WTC11 (cell line): ENCODE measurements around the gene SBNO2. TPM values are rescaled to one million over a fixed set of nuclear protein-coding genes. Genes with fewer than 3 reads are reported as not detected.

ENCODE experiments used
- ATAC-seq: fragments of 200-7000 bp; cut with Tn5 transposase; 2 replicates; pipeline ENCODE4 v1.10.0; 2021; ENCODE audit warnings: mild to moderate bottlenecking, moderate library complexity
- CTCF ChIA-PET: fragments of 300-600 bp; sonication (Branson Sonifier 250); formaldehyde crosslinking; loops from one replicate; lab custom pipeline; 2021; ENCODE audit warnings: antibody characterized with exemption; lab: Charles Lee
- POLR2A ChIA-PET: fragments of 350-600 bp; sonication (Branson Sonifier 250); formaldehyde crosslinking; loops from one replicate; lab custom pipeline; 2021; ENCODE audit warnings: antibody characterized with exemption; lab: Charles Lee
- DNase-seq: peaks from one replicate; pipeline ENCODE4 v3.0.0; 2021; ENCODE audit warnings: low spot score
- H3K27ac Mint-ChIP-seq: 2 replicates; pipeline ENCODE4 v1.8.0; 2021; ENCODE audit warnings: mixed read lengths
- H3K27me3 Mint-ChIP-seq: 2 replicates; pipeline ENCODE4 v1.8.0; 2021; ENCODE audit warnings: low read depth, mild to moderate bottlenecking, moderate library complexity, mixed read lengths
- H3K36me3 Mint-ChIP-seq: 2 replicates; pipeline ENCODE4 v1.8.0; 2021; ENCODE audit warnings: mixed read lengths
- H3K4me1 Mint-ChIP-seq: 2 replicates; pipeline ENCODE4 v1.8.0; 2022; ENCODE audit warnings: mixed read lengths
- H3K4me3 Mint-ChIP-seq: 2 replicates; pipeline ENCODE4 v1.8.0; 2021; ENCODE audit warnings: mild to moderate bottlenecking, moderate library complexity, mixed read lengths
- H3K9me3 Mint-ChIP-seq: 2 replicates; pipeline ENCODE4 v1.8.0; 2021; ENCODE audit warnings: mixed read lengths
- ATF6 ChIP-seq: sonication (generic); formaldehyde crosslinking; IDR thresholded peaks from 2 replicates; pipeline ENCODE4 v1.8.1; 2023; ENCODE audit warnings: mild to moderate bottlenecking, missing genetic modification reagents
- FOXP4 ChIP-seq: sonication (generic); formaldehyde crosslinking; IDR thresholded peaks from 2 replicates; pipeline ENCODE4 v1.8.0; 2022; ENCODE audit warnings: mild to moderate bottlenecking, missing genetic modification reagents
- GRHL2 ChIP-seq: fragments of 250-450 bp; sonication (Bioruptor Pico); IDR thresholded peaks from 2 replicates; pipeline ENCODE4 v1.8.0; 2022; ENCODE audit warnings: mild to moderate bottlenecking, moderate library complexity; ENCODE audit not compliant: insufficient replicate concordance, severe bottlenecking
- JUN ChIP-seq: sonication (generic); formaldehyde crosslinking; IDR thresholded peaks from 2 replicates; pipeline ENCODE4 v1.8.0; 2023; ENCODE audit warnings: mild to moderate bottlenecking, missing genetic modification reagents
- KAT7 ChIP-seq: sonication (generic); formaldehyde crosslinking; IDR thresholded peaks from 2 replicates; pipeline ENCODE4 v1.8.1; 2023; ENCODE audit warnings: missing genetic modification reagents, mild to moderate bottlenecking, borderline replicate concordance
- NFE2L1 ChIP-seq: sonication (generic); formaldehyde crosslinking; IDR thresholded peaks from 2 replicates; pipeline ENCODE4 v1.8.1; 2023; ENCODE audit warnings: missing genetic modification reagents
- OVOL2 ChIP-seq: fragments of 250-450 bp; sonication (Bioruptor Pico); IDR thresholded peaks from 2 replicates; pipeline ENCODE4 v1.9.0; 2021; ENCODE audit warnings: mild to moderate bottlenecking, borderline replicate concordance
- RORB ChIP-seq: fragments of 250-450 bp; sonication (Bioruptor Pico); IDR thresholded peaks from 2 replicates; pipeline ENCODE4 v1.9.0; 2021; ENCODE audit warnings: mild to moderate bottlenecking
- SMAD4 ChIP-seq: sonication (generic); formaldehyde crosslinking; IDR thresholded peaks from 2 replicates; pipeline ENCODE4 v1.8.0; 2022; ENCODE audit warnings: mild to moderate bottlenecking, missing genetic modification reagents
- SOX15 ChIP-seq: fragments of 250-450 bp; sonication (Bioruptor Pico); IDR thresholded peaks from 2 replicates; pipeline ENCODE4 v1.9.0; 2021; ENCODE audit warnings: mild to moderate bottlenecking
- SP1 ChIP-seq: sonication (generic); formaldehyde crosslinking; conservative IDR thresholded peaks from 2 replicates; pipeline ENCODE4 v1.8.1; 2022; ENCODE audit warnings: missing genetic modification reagents
- STAT6 ChIP-seq: sonication (generic); formaldehyde crosslinking; conservative IDR thresholded peaks from 2 replicates; pipeline ENCODE4 v1.8.1; 2023; ENCODE audit warnings: mild to moderate bottlenecking, low read depth, missing genetic modification reagents, moderate library complexity
- TCF7 ChIP-seq: sonication (generic); formaldehyde crosslinking; IDR thresholded peaks from 2 replicates; pipeline ENCODE4 v1.8.0; 2022; ENCODE audit warnings: mild to moderate bottlenecking, low read depth, missing genetic modification reagents, moderate library complexity
- TEAD4 ChIP-seq: sonication (generic); formaldehyde crosslinking; IDR thresholded peaks from 2 replicates; pipeline ENCODE4 v1.8.0; 2022; ENCODE audit warnings: mild to moderate bottlenecking, missing genetic modification reagents
- USF1 ChIP-seq: sonication (generic); formaldehyde crosslinking; IDR thresholded peaks from 2 replicates; pipeline ENCODE4 v1.8.0; 2022; ENCODE audit warnings: mild to moderate bottlenecking, missing genetic modification reagents
- ZNF219 ChIP-seq: sonication (generic); formaldehyde crosslinking; IDR thresholded peaks from 2 replicates; pipeline ENCODE4 v1.8.0; 2023; ENCODE audit warnings: missing genetic modification reagents, mild to moderate bottlenecking, borderline replicate concordance
- ZNF423 ChIP-seq: fragments of 250-450 bp; sonication (Bioruptor Pico); IDR thresholded peaks from 2 replicates; pipeline ENCODE4 v2.1.2; 2022; ENCODE audit warnings: mild to moderate bottlenecking, moderate library complexity
- total RNA-seq: library from RNA; stranded (reverse); gene quantifications from 3 replicates; pipeline ENCODE4 v1.2.3, GENCODE V29; 2021

The SBNO2 gene
- total RNA-seq, 1 experiment from 2014 or later = 57.3 TPM

- TF ChIP-seq USF1 (CRISPR knock-in tag) (no peak), JUN (CRISPR knock-in tag) (no peak), ZNF219 (CRISPR knock-in tag) (no peak), SOX15 (CRISPR knock-in tag) (no peak), NFE2L1 (CRISPR knock-in tag) (no peak), ZNF423 (no peak), ATF6 (CRISPR knock-in tag) (no peak), SMAD4 (CRISPR knock-in tag) (no peak), FOXP4 (no peak), KAT7 (CRISPR knock-in tag) (no peak)
- no peak for ATAC-seq
- peak overlapping the region; percentile 88 for H3K27ac Mint-ChIP-seq
- POLR2A ChIA-PET = interaction anchor here (0.8 to 1.8 kb wide), 6 partner anchors 11 to 62 kb away, joined by 3 to 4 read pairs (median 3); partner anchors contain the start of gene ABCA7
- H3K4me1 Mint-ChIP-seq = peaks cover 20% of the 10 kb centered on the region
- no peaks in the 10 kb centered on the region for H3K27me3 Mint-ChIP-seq
- H3K36me3 Mint-ChIP-seq = no peaks in the 10 kb centered on the region
- CTCF ChIA-PET = interaction anchor here (0.6 to 4.7 kb wide), 10 partner anchors 12 to 165 kb away, joined by 3 to 27 read pairs (median 4); partner anchors contain the start of gene ARHGAP45
- no peak for DNase-seq
- H3K9me3 Mint-ChIP-seq = no peaks in the 10 kb centered on the region
- no peak overlapping the region for H3K4me3 Mint-ChIP-seq
Measured at GRCh38 chr19:1101337-1101698, 72.8 kb downstream of the SBNO2 start.

- no peak for ATAC-seq
- H3K36me3 Mint-ChIP-seq = no peaks in the 10 kb centered on the region
- ChIA-PET POLR2A (no interaction called here), CTCF (interaction anchor here (0.9 to 1.7 kb wide), 5 partner anchors 14 to 146 kb away, joined by 3 to 7 read pairs (median 4); no protein-coding TSS in a partner anchor)
- TF ChIP-seq RORB (CRISPR knock-in tag) (no peak), TCF7 (no peak), OVOL2 (CRISPR knock-in tag) (no peak), NFE2L1 (CRISPR knock-in tag) (no peak), STAT6 (CRISPR knock-in tag) (no peak), SP1 (CRISPR knock-in tag) (no peak), FOXP4 (no peak), TEAD4 (CRISPR knock-in tag) (no peak), GRHL2 (CRISPR knock-in tag) (no peak), SMAD4 (CRISPR knock-in tag) (no peak)
- H3K9me3 Mint-ChIP-seq = no peaks in the 10 kb centered on the region
- H3K4me3 Mint-ChIP-seq = no peak overlapping the region
- H3K4me1 Mint-ChIP-seq = peaks cover 26% of the 10 kb centered on the region
- DNase-seq = no peak
- peak overlapping the region; percentile 51; the same call in 1 of the 2 replicates for H3K27ac Mint-ChIP-seq
- no peaks in the 10 kb centered on the region for H3K27me3 Mint-ChIP-seq
Measured at GRCh38 chr19:1098177-1099051, 75.7 kb downstream of the SBNO2 start.
